ENCODE results near the gene ANO7. TPM values are rescaled to one million over a fixed set of nuclear protein-coding genes. Genes with fewer than 3 reads are reported as not detected.
A peak's percentile ranks its signal among the peaks of the same experiment; 100 is the strongest.

The ANO7 gene
- total and polyA plus RNA-seq, 5 experiments from 2014 or later, result 0.16 to 0.77 (median 0.57) TPM; not detected in 2

DNA sequence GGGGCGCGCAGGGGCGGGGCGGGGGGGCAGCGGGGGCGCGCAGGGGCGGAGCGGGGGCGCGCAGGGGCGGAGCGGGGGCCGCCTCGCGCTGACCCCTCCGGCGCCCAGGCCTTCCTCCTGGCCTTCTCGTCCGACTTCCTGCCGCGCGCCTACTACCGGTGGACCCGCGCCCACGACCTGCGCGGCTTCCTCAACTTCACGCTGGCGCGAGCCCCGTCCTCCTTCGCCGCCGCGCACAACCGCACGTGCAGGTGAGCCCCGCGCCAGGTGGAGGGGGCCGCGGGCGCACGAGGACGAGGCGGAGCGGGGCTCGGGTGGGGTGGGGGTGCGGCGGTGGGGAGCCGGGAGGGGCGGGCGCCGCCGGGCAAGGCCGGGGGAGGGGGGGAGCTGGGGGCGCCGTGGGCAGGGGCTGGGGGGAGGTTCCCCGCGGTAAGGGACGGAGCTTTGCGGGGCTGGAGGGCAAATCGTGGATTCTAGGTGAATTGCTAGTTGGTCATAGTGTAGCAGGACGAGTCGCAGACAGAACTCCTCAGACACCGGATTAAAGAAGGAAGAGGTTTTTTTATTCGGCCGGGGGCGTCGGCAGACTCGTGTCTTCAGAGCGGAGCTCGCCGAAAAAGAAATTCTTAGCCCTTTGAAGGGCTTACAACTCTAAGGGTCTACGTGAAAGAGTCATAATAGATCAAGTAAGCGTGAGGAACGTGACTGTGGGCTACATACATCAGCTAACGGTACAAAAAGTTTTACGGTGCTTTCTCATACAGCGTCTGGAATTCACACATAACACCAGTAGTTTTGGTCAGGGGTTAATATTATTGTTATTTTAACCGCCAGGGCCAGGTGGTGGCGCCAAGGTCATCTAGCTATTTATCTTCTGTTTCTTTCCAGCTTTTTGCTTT is 29.9 kb downstream of the ANO7 start:
- Mint-ChIP-seq H3K9me3 (no peaks in the 10 kb centered on the region), H3K36me3 (no peaks in the 10 kb centered on the region), H3K27ac (peak overlapping the region; percentile 56 to 93 (median 80)), H3K27me3 (peaks cover 0 to 5% (median 2%) of the 10 kb centered on the region in 5 donors), H3K4me1 (peaks cover 5 to 18% (median 12%) of the 10 kb centered on the region in 4 donors), H3K4me3 (peak overlapping the region; percentile 80 to 93 (median 88))
- ATAC-seq (peak; percentile 52 to 67), DNase-seq (peak; percentile 14 to 76 (median 37))
- POLR2A ChIA-PET, result interaction anchor here (1.1 kb wide), 1 partner anchor 657 kb away, joined by 3 read pairs; no protein-coding TSS in a partner anchor

GRCh38 chr2:241219030-241219382 is 30.5 kb downstream of the ANO7 start:
- peaks cover 5 to 20% (median 13%) of the 10 kb centered on the region in 4 donors for H3K4me1 Mint-ChIP-seq
- H3K36me3 Mint-ChIP-seq, result no peaks in the 10 kb centered on the region
- POLR2A ChIA-PET, result interaction anchor here (0.6 to 1.1 kb wide), 5 partner anchors 11 to 658 kb away, joined by 3 read pairs; no protein-coding TSS in a partner anchor

DNA sequence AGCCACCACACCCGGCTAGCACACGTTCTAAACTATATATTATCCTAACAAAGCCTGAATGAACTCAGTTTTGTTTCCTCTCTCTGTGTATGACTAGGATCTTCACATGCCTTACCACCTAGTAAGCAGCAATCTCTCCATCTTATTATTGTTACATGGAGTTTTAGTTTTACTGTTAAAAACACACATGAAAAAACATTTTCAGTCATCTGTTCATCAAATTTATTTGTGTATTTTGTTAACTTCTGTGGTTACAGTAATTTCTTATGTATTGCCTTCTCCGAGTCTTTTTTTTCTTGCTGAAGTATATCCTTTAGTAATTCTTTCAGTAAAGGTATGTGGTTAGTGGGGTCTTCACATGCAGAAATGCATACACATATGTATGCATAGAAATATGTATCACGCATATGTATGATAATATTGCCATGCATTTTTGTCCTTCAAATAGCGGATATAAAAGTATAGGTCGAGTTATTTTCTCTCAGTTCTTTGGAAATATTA is 31.4 kb downstream of the ANO7 start:
- POLR2A ChIA-PET, result interaction anchor here (0.7 kb wide), 1 partner anchor 119 kb away, joined by 3 read pairs; no protein-coding TSS in a partner anchor
- peaks cover 6 to 29% (median 13%) of the 10 kb centered on the region in 4 donors for H3K4me1 Mint-ChIP-seq

More at GRCh38 chr2:241219030-241219382, 30.5 kb downstream of the ANO7 start:
- DNase-seq (no peak), ATAC-seq (no peak)
- H3K4me3 Mint-ChIP-seq, result peak overlapping the region; percentile 80 to 93 (median 88)
- H3K9me3 Mint-ChIP-seq, result no peaks in the 10 kb centered on the region
- peak overlapping the region in 2 of 10 donors; percentile 78 to 89 for H3K27ac Mint-ChIP-seq
- H3K27me3 Mint-ChIP-seq, result peaks cover 0 to 5% (median 2%) of the 10 kb centered on the region in 5 donors

GRCh38 chr2:241223211-241224017 is 34.9 kb downstream of the ANO7 start:
- peak overlapping the region in 1 of 10 donors; percentile 67 for H3K27ac Mint-ChIP-seq
- peaks cover 0 to 5% (median 2%) of the 10 kb centered on the region in 5 donors for H3K27me3 Mint-ChIP-seq
- H3K4me3 Mint-ChIP-seq, result no peak overlapping the region
- POLR2A ChIA-PET, result no interaction called here
- H3K36me3 Mint-ChIP-seq, result peaks cover 0 to 20% (median 0%) of the 10 kb centered on the region in 3 donors
- peak in 1 of 2 donors; percentile 27 for ATAC-seq
- peak in 1 of 10 donors; percentile 57 for DNase-seq
- peaks cover 5 to 23% (median 12%) of the 10 kb centered on the region in 4 donors for H3K4me1 Mint-ChIP-seq
- H3K9me3 Mint-ChIP-seq, result no peaks in the 10 kb centered on the region

More for the DNA sequence above, 31.4 kb downstream of the ANO7 start:
- no peak for DNase-seq
- no peaks in the 10 kb centered on the region for H3K36me3 Mint-ChIP-seq
- peak overlapping the region in 2 of 10 donors; percentile 18 to 85 for H3K4me3 Mint-ChIP-seq
- H3K27me3 Mint-ChIP-seq, result peaks cover 0 to 5% (median 2%) of the 10 kb centered on the region in 5 donors
- no peak for ATAC-seq
- no peaks in the 10 kb centered on the region for H3K9me3 Mint-ChIP-seq
- no peak overlapping the region for H3K27ac Mint-ChIP-seq

GRCh38 chr2:241224018-241224850 is 35.8 kb downstream of the ANO7 start:
- DNase-seq (peak in 1 of 10 donors; percentile 57), ATAC-seq (no peak)
- Mint-ChIP-seq H3K4me1 (peaks cover 1 to 14% (median 4%) of the 10 kb centered on the region in 4 donors), H3K4me3 (no peak overlapping the region), H3K9me3 (no peaks in the 10 kb centered on the region), H3K36me3 (peaks cover 0 to 26% (median 2%) of the 10 kb centered on the region in 3 donors), H3K27ac (peak overlapping the region in 2 of 10 donors; percentile 25 to 50), H3K27me3 (peaks cover 0 to 5% (median 2%) of the 10 kb centered on the region in 5 donors)
- POLR2A ChIA-PET, result no interaction called here

GRCh38 chr2:241224851-241225438 is 36.5 kb downstream of the ANO7 start:
- H3K4me3 Mint-ChIP-seq, result no peak overlapping the region
- H3K9me3 Mint-ChIP-seq, result no peaks in the 10 kb centered on the region
- DNase-seq (no peak), ATAC-seq (no peak)
- POLR2A ChIA-PET, result no interaction called here
- H3K27ac Mint-ChIP-seq, result peak overlapping the region in 2 of 10 donors; percentile 25 to 31
- peaks cover 0 to 5% (median 2%) of the 10 kb centered on the region in 5 donors for H3K27me3 Mint-ChIP-seq
- H3K4me1 Mint-ChIP-seq, result peaks cover 0 to 12% (median 4%) of the 10 kb centered on the region in 4 donors
- H3K36me3 Mint-ChIP-seq, result peaks cover 0 to 31% (median 2%) of the 10 kb centered on the region in 3 donors

GRCh38 chr2:241225545-241225944 is 37.1 kb downstream of the ANO7 start:
- no peak for ATAC-seq
- H3K4me1 Mint-ChIP-seq, result peaks cover 0 to 12% (median 4%) of the 10 kb centered on the region in 4 donors
- H3K27ac Mint-ChIP-seq, result no peak overlapping the region
- H3K27me3 Mint-ChIP-seq, result peaks cover 0 to 5% (median 0%) of the 10 kb centered on the region in 5 donors
- DNase-seq, result no peak
- H3K4me3 Mint-ChIP-seq, result no peak overlapping the region
- no peaks in the 10 kb centered on the region for H3K9me3 Mint-ChIP-seq
- H3K36me3 Mint-ChIP-seq, result peaks cover 0 to 36% (median 6%) of the 10 kb centered on the region in 3 donors
- POLR2A ChIA-PET, result no interaction called here

DNA sequence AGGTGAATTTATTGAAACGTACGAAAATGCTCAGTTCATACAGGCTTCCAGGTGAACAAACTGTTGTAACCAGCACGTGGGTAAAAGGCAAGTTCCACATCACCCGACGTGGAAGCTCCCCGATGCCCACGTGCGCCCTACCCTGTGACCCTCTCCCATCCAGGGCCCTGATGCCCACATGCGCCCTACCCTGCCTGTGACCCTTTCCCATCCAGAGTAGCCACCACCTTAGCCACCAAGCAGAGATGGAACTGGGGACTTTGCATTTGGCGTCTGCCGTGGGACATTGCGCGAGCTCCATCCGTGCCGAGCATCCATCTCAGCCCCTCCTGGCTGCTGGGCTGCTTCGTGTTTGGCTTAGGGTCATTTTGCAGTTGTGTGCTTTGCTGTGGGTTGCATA is 37.5 kb downstream of the ANO7 start:
- peaks cover 0 to 41% (median 11%) of the 10 kb centered on the region in 3 donors for H3K36me3 Mint-ChIP-seq
- H3K9me3 Mint-ChIP-seq, result no peaks in the 10 kb centered on the region
- no peak overlapping the region for H3K4me3 Mint-ChIP-seq
- DNase-seq (no peak), ATAC-seq (no peak)
- peaks cover 0 to 12% (median 4%) of the 10 kb centered on the region in 4 donors for H3K4me1 Mint-ChIP-seq
- POLR2A ChIA-PET, result no interaction called here
- H3K27ac Mint-ChIP-seq, result no peak overlapping the region
- peaks cover 0 to 5% (median 0%) of the 10 kb centered on the region in 5 donors for H3K27me3 Mint-ChIP-seq

DNA sequence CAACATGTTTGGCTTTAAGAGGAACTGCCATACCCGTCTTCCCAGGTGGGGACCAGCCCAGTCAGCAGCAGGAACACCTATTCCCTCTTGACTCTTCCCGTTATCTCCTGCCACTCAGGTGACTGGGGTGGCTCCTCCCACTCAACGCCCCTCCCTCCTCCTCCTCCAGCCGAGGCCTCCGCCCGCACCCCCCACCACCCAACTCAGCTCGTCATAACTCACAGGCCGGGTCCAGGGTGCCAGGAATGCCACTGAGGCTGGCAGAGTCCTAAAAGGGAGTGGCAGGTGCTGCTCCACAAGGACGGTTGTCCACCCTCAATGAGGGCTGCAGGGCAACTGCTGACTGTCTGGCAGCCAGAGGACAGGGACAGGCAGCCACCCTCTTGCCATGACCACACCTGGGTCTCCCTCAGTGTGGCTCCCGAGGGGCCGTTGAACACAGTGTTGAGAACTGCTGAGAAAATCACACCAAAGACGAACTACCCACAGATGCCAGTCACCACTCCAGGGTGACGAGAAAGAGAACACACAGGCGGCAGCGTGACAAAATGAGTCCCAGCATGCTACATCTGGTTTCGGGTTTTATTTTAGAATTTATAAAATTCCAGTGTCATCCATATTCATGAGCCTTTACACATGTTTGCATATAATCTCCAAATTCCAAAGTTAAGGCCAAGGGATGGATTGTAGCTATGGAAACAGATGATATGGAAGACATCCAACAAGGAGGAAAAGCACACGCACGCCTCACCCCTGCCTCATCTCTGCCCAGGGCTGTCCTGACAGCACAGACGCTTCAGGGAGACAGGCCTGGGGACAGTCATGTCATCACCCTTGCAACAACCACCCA is 38.5 kb downstream of the ANO7 start:
- Mint-ChIP-seq H3K9me3 (no peaks in the 10 kb centered on the region), H3K4me1 (peaks cover 0 to 12% (median 4%) of the 10 kb centered on the region in 4 donors), H3K27ac (no peak overlapping the region), H3K36me3 (peaks cover 6 to 50% (median 18%) of the 10 kb centered on the region in 3 donors), H3K27me3 (peaks cover 0 to 5% (median 0%) of the 10 kb centered on the region in 5 donors), H3K4me3 (no peak overlapping the region)
- POLR2A ChIA-PET, result no interaction called here
- DNase-seq, result peak in 1 of 10 donors; percentile 59
- no peak for ATAC-seq

- ATAC-seq, result no peak
- H3K27me3 Mint-ChIP-seq, result peaks cover 0 to 1% (median 0%) of the 10 kb centered on the region in 5 donors
- POLR2A ChIA-PET, result no interaction called here
- no peak overlapping the region for H3K27ac Mint-ChIP-seq
- peaks cover 0 to 12% (median 4%) of the 10 kb centered on the region in 4 donors for H3K4me1 Mint-ChIP-seq
- H3K9me3 Mint-ChIP-seq, result no peaks in the 10 kb centered on the region
- no peak overlapping the region for H3K4me3 Mint-ChIP-seq
- peaks cover 6 to 55% (median 18%) of the 10 kb centered on the region in 3 donors for H3K36me3 Mint-ChIP-seq
- no peak for DNase-seq
Observed at GRCh38 chr2:241227594-241227993, 39.1 kb downstream of the ANO7 start.

All from naive thymus-derived CD8-positive, alpha-beta T cell (primary cell).